GM18909 (cell line): Measurements from ENCODE around the gene VCX.
"Not testable (repeated sequence)": the region's sequence is repeated elsewhere in the genome, so short reads cannot be mapped to it uniquely, and the experiment has no call there.

Source experiments
- ATAC-seq: cut with Tn5 transposase; IDR thresholded peaks from one replicate; pipeline ENCODE4 v1.9.1; 2021; ENCODE audit warnings: mild to moderate bottlenecking; ENCODE audit not compliant: unreplicated experiment, poor library complexity

Gene VCX

GRCh38 chrX:7842871-7843270 lies at the start of gene VCX:
TSS of gene VCX (plus strand) at chrX:7843171. CDS start at chrX:7843204, 33 bp downstream.
- ATAC-seq, result not testable (repeated sequence)

GRCh38 chrX:7798327-7798726 lies 44.6 kb upstream of the VCX start:
- no peak for ATAC-seq

- ATAC-seq, result no peak
These were observed 41.3 kb upstream of the VCX start for GRCh38 chrX:7801711-7802110.

DNA sequence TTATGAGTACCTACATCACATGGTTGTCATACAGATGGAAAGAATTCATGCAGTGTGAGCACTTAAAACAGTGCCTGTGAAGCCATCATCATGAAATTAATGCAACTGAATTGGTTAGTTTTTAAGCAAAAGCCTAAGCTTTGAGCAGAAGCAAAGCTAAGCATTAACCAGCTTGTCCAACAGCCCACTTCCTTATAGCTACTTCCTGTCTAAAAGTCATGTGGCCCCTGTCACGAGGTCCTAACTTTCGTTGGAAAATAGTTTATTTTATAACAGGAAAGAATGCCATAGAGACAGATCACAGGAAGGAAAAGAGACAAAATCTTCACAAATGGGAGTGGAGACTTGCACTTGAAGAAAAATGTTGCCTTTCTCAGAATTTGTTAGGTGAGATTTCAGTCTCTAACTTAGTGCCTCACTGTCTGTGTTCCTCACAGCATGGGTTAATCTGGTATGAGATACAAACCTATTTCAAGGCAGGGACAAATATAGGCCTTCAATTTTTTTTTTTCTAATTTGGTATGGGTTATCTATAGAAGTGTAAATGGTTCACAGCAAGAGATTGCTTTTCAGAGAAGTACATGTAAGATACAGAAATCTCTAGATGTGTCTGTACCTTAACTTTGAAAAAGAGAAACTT lies 27.7 kb upstream of the VCX start:
- peak; percentile 51 for ATAC-seq

- ATAC-seq, result no peak
These were observed 14.4 kb upstream of the VCX start for GRCh38 chrX:7828594-7828993.

- ATAC-seq, result peak; percentile 48
These were observed 1.7 kb upstream of the VCX start for GRCh38 chrX:7841084-7841805.

DNA sequence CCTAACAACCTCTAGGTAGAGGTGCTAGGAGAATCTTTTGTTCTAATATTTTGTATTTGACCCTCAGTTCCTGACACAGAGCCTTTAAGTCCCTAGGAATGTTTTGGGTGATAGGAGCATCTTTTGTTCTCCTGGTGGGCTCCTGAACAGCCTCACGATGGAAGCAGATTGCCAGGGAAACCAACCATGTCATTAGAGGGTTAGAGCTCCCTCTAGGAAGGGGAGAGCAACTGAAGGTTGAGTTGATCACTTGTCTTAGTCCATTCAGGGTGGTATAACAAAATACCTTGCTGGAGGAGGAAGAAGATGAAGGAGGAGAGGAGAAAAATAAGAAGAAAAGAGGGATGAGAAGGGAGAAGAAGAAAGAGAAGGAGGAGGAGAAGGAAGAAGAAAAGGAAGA lies 9.2 kb downstream of the VCX start:
- no peak for ATAC-seq

DNA sequence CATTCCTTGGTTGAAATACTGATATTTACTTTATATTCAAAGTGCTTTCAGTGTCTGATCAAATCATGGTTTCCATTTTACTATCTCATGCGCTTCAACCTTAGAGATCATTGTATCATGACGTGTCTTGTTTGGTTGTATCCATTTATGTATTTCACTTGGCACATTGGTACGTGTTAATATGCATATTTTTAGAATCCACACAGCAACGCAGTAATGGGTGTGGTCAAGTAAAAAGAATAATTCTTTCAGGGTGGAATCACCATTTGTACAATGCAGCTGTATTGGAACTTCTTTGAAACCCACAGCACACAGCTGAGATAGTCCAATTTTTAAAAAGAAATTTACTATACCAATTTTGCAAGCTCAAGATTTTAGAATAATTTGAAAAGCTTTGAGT lies 29.1 kb downstream of the VCX start:
- ATAC-seq, result no peak

DNA sequence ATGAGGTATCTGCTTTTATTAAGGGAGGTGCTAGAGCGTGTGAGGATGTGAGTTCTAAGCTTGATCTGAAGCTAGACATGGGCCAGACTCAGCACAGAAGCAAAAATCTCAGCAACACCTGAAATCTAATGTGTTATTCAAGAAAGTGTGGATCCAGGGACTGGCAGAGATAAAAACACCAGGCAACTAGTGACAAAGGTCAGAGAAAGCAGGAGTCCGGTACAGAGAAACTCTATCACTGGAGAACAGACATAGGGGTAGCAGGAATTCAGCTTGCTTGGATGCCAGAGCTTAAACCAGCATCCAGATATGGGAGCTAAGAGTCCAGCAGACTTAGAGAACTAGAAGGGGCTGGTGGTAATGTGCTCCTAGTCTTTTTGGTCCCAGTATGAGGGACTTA lies 34.0 kb downstream of the VCX start:
- ATAC-seq, result no peak

DNA sequence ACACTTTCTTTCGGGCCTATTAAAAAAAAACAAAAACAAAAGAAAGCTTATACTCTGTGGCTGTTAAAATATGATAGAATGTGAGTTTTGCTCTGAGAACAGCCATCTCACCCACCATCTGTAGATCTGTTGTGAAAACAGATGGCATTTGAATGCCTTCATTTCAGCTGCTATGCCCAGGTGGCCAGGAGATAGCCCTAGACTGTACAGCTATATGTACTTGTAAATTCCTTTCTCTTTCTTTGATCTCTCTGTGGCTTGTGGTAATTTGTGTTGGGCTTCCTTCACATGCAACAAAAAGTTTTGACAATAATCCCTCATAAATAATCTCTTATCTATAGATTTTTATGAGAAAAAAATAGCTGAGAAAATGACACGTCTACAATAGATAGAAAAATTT lies 46.2 kb downstream of the VCX start:
- ATAC-seq, result no peak

- ATAC-seq, result no peak
These were observed 46.7 kb downstream of the VCX start for GRCh38 chrX:7889680-7890079.

- no peak for ATAC-seq
These were observed 49.0 kb downstream of the VCX start for GRCh38 chrX:7891928-7892327.
